K562 (cell line): ENCODE results near the gene RAI1. TPM values are rescaled to one million over a fixed set of nuclear protein-coding genes. Genes with fewer than 3 reads are reported as not detected.

Experiments used
- ATAC-seq: fragments of 200-7000 bp; cut with Tn5 transposase; 3 replicates; pipeline ENCODE4 v1.9.1; 2020; ENCODE audit warnings: moderate library complexity
- BruUV-seq: library from RNA; stranded (reverse); fragments of 400-500 nt; replicated peaks from 2 replicates; lab custom pipeline; 2021; lab: Mats Ljungman, UMichigan
- CTCF ChIA-PET: fragments of 300-600 bp; formaldehyde crosslinking; extraction: SDS; loops from one replicate; lab custom pipeline; 2021; ENCODE audit warnings: low intra/inter-chr PET ratio; lab: Yijun Ruan, JAX
- POLR2A ChIA-PET: fragments of 300-600, 350-650 bp; sonication (Branson Sonifier 250); formaldehyde crosslinking; extraction: SDS; loops from one replicate; lab custom pipeline; 2021; ENCODE audit warnings: antibody characterized with exemption, inconsistent platforms; lab: Yijun Ruan, JAX
- DNase-seq, 4 experiments: peaks; one replicate each; pipeline versions ENCODE4 v3.0.0 to v3.0.0-alpha.2; 2011 to 2018; ENCODE audit warnings: low spot score in 3 of 4, mixed read lengths in 3 of 4; ENCODE audit errors: extremely low read depth in 1 of 4
- FAIRE-seq: peaks from 2 replicates; lab custom pipeline; 2011; peaks lifted over from hg19 to GRCh38; lab: Jason Lieb, UNC
- H2AFZ ChIP-seq: 2 replicates; pipeline ENCODE4 v1.6.0; 2011; ENCODE audit warnings: low read depth, low read length, control low read depth, inconsistent platforms
- H3K27ac ChIP-seq: fragments of 200-600 bp; 3 replicates; pipeline ENCODE4 v1.8.0; 2011; ENCODE audit warnings: low read depth, mild to moderate bottlenecking, control low read depth, inconsistent platforms, low read length, moderate library complexity, mixed read lengths; ENCODE audit errors: extremely low read depth
- H3K27me3 ChIP-seq, 2 experiments: fragments of 300-600 bp in 1 of 2; 2 replicates in 1 of 2; 3 replicates in 1 of 2; pipeline versions ENCODE4 v1.6.0 to v1.8.0; 2011; ENCODE audit warnings: inconsistent platforms in 2 of 2, low read length in 2 of 2, mild to moderate bottlenecking in 1 of 2, mixed read lengths in 1 of 2, moderate library complexity in 1 of 2; ENCODE audit not compliant: control insufficient read depth in 2 of 2, insufficient read depth in 2 of 2
- H3K36me3 ChIP-seq: fragments of 300-600 bp; 3 replicates; pipeline ENCODE4 v1.8.0; 2011; ENCODE audit warnings: mild to moderate bottlenecking, low read length, inconsistent platforms; ENCODE audit not compliant: control insufficient read depth, insufficient read depth
- H3K4me1 ChIP-seq, 2 experiments: fragments of 200-600 bp in 1 of 2; replicated peaks in 1 of 2; 2 replicates in 1 of 2; 3 replicates in 1 of 2; pipeline versions ENCODE4 v1.5.1 to v1.8.0; 2011; ENCODE audit warnings: inconsistent platforms in 2 of 2, low read length in 2 of 2, mild to moderate bottlenecking in 1 of 2, mixed read lengths in 1 of 2, moderate library complexity in 1 of 2; ENCODE audit not compliant: control insufficient read depth in 2 of 2, insufficient read depth in 2 of 2
- H3K4me2 ChIP-seq: 2 replicates; pipeline ENCODE4 v1.6.1; 2011; ENCODE audit warnings: low read length, control low read depth, inconsistent platforms, mixed read lengths; ENCODE audit not compliant: insufficient read depth
- H3K4me3 ChIP-seq: fragments of 200-600 bp; sonication (generic), shearing (Covaris generic); 2 replicates; pipeline ENCODE4 v1.5.1; 2016; ENCODE audit warnings: control low read depth, inconsistent platforms
- H3K79me2 ChIP-seq: fragments of 200-600 bp; 3 replicates; pipeline ENCODE4 v1.8.0; 2011; ENCODE audit warnings: low read length, inconsistent platforms; ENCODE audit not compliant: control insufficient read depth, insufficient read depth
- H3K9ac ChIP-seq, 2 experiments: 2 replicates each; pipeline versions ENCODE4 v1.6.0 to v1.6.1; 2011; ENCODE audit warnings: low read depth in 2 of 2, low read length in 2 of 2, control low read depth in 1 of 2, inconsistent platforms in 1 of 2, mild to moderate bottlenecking in 1 of 2, mixed read lengths in 1 of 2; ENCODE audit not compliant: insufficient read depth in 1 of 2
- H3K9me1 ChIP-seq: one replicate; pipeline ENCODE4 v1.6.0; 2011; ENCODE audit warnings: inconsistent platforms, mild to moderate bottlenecking, low read length, moderate library complexity; ENCODE audit not compliant: control insufficient read depth, insufficient read depth
- H3K9me3 ChIP-seq: replicated peaks from 2 replicates; pipeline ENCODE4 v1.5.1; 2011; ENCODE audit warnings: low read depth, low read length, inconsistent platforms; ENCODE audit not compliant: control insufficient read depth, insufficient read depth
- H4K20me1 ChIP-seq: replicated peaks from 2 replicates; pipeline ENCODE4 v1.6.1; 2011; ENCODE audit warnings: low read length, inconsistent platforms, mixed read lengths; ENCODE audit not compliant: control insufficient read depth, insufficient read depth
- CREB1 ChIP-seq, 2 experiments: sonication (generic) in 1 of 2; formaldehyde crosslinking in 1 of 2; IDR thresholded peaks; 2 replicates each; pipeline versions ENCODE4 v1.6.1 to v1.8.0; 2012 to 2022; ENCODE audit warnings: inconsistent platforms in 1 of 2, mild to moderate bottlenecking in 1 of 2, missing genetic modification reagents in 1 of 2, moderate library complexity in 1 of 2
- E2F3 ChIP-seq: fragments of 250-450 bp; sonication (Bioruptor Pico); IDR thresholded peaks from 2 replicates; pipeline ENCODE4 v1.4.0; 2020; ENCODE audit warnings: mild to moderate bottlenecking
- HDAC8 ChIP-seq: fragments of 450-650 bp; IDR thresholded peaks from 2 replicates; pipeline ENCODE4 v1.6.1; 2016; ENCODE audit warnings: mild to moderate bottlenecking, missing genetic modification characterization, moderate library complexity, missing compliant biosample characterization
- KDM2B ChIP-seq: fragments of 250-450 bp; sonication (Bioruptor Pico); IDR thresholded peaks from 2 replicates; pipeline ENCODE4 v1.8.0; 2021; ENCODE audit warnings: mild to moderate bottlenecking, moderate library complexity
- NR4A1 ChIP-seq, 2 experiments: fragments of 250-450 bp in 1 of 2; fragments of 450-650 bp in 1 of 2; sonication (Bioruptor Pico) in 1 of 2; IDR thresholded peaks; 2 replicates each; pipeline versions ENCODE4 v1.4.0 to v1.6.1; 2016 to 2020; ENCODE audit warnings: mild to moderate bottlenecking in 2 of 2, missing compliant biosample characterization in 1 of 2, missing genetic modification characterization in 1 of 2, moderate library complexity in 1 of 2
- POLR2G ChIP-seq: fragments of 200-400 bp; formaldehyde crosslinking; IDR thresholded peaks from 2 replicates; pipeline ENCODE4 v1.6.1; 2017; ENCODE audit warnings: low read depth, mild to moderate bottlenecking, antibody characterized with exemption, low read length, moderate library complexity
- SIN3A ChIP-seq, 2 experiments: fragments of 150-350 bp in 1 of 2; IDR thresholded peaks; 2 replicates each; pipeline ENCODE4 v1.6.1; 2011 to 2016; ENCODE audit warnings: borderline replicate concordance in 2 of 2, low read depth in 2 of 2, low read length in 2 of 2, mild to moderate bottlenecking in 2 of 2, moderate library complexity in 2 of 2; ENCODE audit not compliant: control insufficient read depth in 1 of 2
- SMAD3 ChIP-seq: fragments of 450-650 bp; formaldehyde crosslinking; conservative IDR thresholded peaks from 2 replicates; pipeline ENCODE4 v1.4.0; 2020; ENCODE audit warnings: mild to moderate bottlenecking
- ZNF12 ChIP-seq: sonication (generic); formaldehyde crosslinking; IDR thresholded peaks from 2 replicates; pipeline ENCODE4 v1.4.0; 2020; ENCODE audit warnings: mild to moderate bottlenecking, missing genetic modification reagents
- WGBS: fragments of 100-300 bp; shearing (Covaris generic); methylation state at CpG from one replicate; pipeline ENCODE4 v1.1.6; 2016; ENCODE audit warnings: low coverage, mixed read lengths; ENCODE audit not compliant: insufficient coverage; ENCODE audit errors: missing lambda C conversion rate; 5-methylcytosine and 5-hydroxymethylcytosine counted together
- in situ Hi-C: fragments of 300-500 bp; cut with MboI; formaldehyde crosslinking; loops from 4 replicates; pipeline ENCODE4 v1.15.0; 2018; ENCODE audit warnings: inconsistent platforms, mixed read lengths
- intact Hi-C: fragments of 100-400 bp; cut with micrococcal nuclease; formaldehyde crosslinking; loops from 2 replicates; pipeline ENCODE4 v1.14.2; 2022
- polyA plus RNA-seq, 8 experiments: library from polyadenylated mRNA; depleted of rRNA in 4 of 8; stranded (reverse) in 5 of 8; unstranded in 3 of 8; fragments of >200 nt; fragmentation: Nextera tagmentation in 2 of 8; fragmentation: Illumina TruSeq in 1 of 8; extraction: Ambion mirVana in 2 of 8; extraction: Trizol in 1 of 8; gene quantifications; 2 replicates each; pipeline versions ENCODE4 v1.2.1 to v1.2.3, GENCODE V29; 2011 to 2014; ENCODE audit warnings: inconsistent platforms in 1 of 8, missing spikeins in 1 of 8
- total RNA-seq, 7 experiments: library from RNA; depleted of rRNA in 6 of 7; stranded (reverse); fragments of >200 nt in 6 of 7; fragmentation: Illumina TruSeq in 2 of 7; extraction: Trizol in 2 of 7; gene quantifications; 2 replicates each; pipeline versions ENCODE4 v1.2.1 to v1.2.3, GENCODE V29; 2011 to 2021; ENCODE audit warnings: low replicate concordance in 1 of 7
- TF ChIP-seq, protein P1 (sequence below): fragments of 250-450 bp; sonication (Bioruptor Pico); IDR thresholded peaks from 2 replicates; pipeline ENCODE4 v1.4.0; 2020

The RAI1 gene
- total and polyA plus RNA-seq, 9 of the 15 experiments (the other 6 are each of a cell fraction or from before 2014, with no cell fraction given), result 0.68 to 19.9 (median 5.5) TPM

DNA sequence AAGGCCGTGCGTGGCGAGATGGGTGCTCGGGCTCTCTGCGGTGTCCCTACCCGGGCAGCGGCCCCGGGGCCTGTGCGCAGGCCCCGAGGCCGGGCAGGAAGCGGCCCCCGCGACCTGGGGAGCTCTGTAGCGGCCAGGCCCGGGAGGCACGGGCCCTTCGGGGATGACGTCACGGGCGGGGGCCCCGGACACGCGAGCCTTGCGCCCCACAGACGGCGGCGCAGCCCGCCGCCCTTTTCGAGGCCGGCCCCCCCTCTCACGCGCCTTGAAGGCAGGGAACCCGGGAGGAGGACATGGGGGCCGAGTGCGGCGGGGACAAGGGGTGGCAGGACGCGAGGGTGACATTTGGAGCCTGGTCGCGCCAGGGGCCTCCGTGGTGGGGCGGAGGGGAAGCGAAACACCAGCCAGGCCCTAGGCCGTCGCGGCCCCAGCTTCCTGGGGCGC lies 1.1 kb downstream of the RAI1 start (continued):
- peak; percentile 19; the same call in 1 of the 2 replicates for TF ChIP-seq CREB1 (IDR thresholded peaks at IDR 0.05)
- peak; percentile 58; the same call in 1 of the 2 replicates for TF ChIP-seq CREB1 (CRISPR knock-in tag; IDR thresholded peaks at IDR 0.05)

DNA sequence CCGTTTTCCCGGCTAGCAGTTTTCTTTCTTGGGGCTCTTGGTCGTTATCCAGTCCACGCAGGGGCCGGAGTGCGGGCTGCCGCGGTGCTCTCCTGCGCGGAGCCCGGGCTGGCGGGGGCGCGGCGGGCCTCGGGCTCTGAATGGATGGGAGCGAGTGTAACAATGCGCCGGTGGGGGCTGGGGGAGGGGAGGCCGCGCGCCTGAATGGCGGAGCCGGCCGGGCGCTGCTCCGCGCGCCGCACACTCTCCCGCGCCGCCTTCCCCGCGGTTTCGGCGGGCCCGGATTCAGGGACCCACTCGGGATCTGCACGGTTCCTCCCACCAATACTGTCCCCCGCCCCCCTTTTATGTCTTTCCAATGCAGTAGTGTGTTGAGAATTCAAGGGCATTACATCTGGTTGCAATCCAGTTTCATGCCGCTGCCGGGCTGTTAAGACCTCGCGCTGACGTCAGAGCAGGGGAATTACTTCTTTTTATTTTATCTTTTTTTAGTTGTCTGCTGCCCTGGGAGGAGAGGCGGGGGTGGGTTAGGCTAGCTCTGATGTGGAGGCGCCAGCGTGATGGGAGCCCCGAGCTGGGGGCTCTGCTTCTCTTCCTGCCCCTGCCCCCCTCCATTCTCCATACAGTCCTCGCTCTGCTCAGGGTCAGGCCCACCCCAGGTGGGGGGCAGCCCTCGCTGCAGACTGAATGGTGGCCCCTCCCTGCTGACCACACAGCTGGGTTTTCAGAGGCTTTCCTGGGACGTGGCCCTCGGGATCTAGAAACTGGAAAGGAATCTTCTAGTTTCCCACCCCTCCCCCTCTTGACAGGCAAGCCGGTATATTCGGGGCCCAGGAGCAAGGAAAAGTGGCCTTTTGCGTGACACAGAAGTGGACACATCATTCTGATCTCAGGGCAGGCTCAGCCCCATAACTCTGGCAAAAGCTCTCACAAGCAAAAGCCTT lies 1.8 kb downstream of the RAI1 start:
- no peaks in the 10 kb centered on the region for H3K9me1 ChIP-seq
- H2AFZ ChIP-seq, result peak overlapping the region; percentile 67
- intact Hi-C loops, result loop anchor here (5.0 to 10.0 kb wide), 3 partner anchors 102 to 354 kb away; partner anchors contain the start of genes ATPAF2 and GID4
- in situ Hi-C loops, result no loop called here
- peak overlapping the region; percentile 78 to 98 for H3K9ac ChIP-seq
- H3K4me3 ChIP-seq, result peak overlapping the region; percentile 70
- FAIRE-seq, result peak; percentile 48
- CTCF ChIA-PET, result interaction anchor here (0.7 kb wide), 1 partner anchor 90 kb away, joined by 5 read pairs; no protein-coding TSS in a partner anchor
- 3% methylated on average over 32 of the region's 57 CpGs for whole genome bisulfite sequencing
- peaks cover 14% of the 10 kb centered on the region for H4K20me1 ChIP-seq
- no peaks in the 10 kb centered on the region for H3K9me3 ChIP-seq
- H3K4me1 ChIP-seq, result peaks cover 22 to 47% of the 10 kb centered on the region in 2 experiments
- POLR2A ChIA-PET, result interaction anchor here (0.6 to 2.4 kb wide), 4 partner anchors 10 to 155 kb away, joined by 3 to 20 read pairs (median 4); no protein-coding TSS in a partner anchor
- no TSS peak for BruUV-seq
- peak; percentile 27 to 73 (median 48) for DNase-seq
- H3K4me2 ChIP-seq, result peak overlapping the region; percentile 74
- H3K79me2 ChIP-seq, result peaks cover 59% of the 10 kb centered on the region
- peaks cover 20% of the 10 kb centered on the region; the same call in 2 of the 3 replicates for H3K36me3 ChIP-seq
- H3K27ac ChIP-seq, result peak overlapping the region; percentile 89
- H3K27me3 ChIP-seq, result no peaks in the 10 kb centered on the region
- ATAC-seq, result peak; percentile 84
- TF ChIP-seq, protein P1, sequence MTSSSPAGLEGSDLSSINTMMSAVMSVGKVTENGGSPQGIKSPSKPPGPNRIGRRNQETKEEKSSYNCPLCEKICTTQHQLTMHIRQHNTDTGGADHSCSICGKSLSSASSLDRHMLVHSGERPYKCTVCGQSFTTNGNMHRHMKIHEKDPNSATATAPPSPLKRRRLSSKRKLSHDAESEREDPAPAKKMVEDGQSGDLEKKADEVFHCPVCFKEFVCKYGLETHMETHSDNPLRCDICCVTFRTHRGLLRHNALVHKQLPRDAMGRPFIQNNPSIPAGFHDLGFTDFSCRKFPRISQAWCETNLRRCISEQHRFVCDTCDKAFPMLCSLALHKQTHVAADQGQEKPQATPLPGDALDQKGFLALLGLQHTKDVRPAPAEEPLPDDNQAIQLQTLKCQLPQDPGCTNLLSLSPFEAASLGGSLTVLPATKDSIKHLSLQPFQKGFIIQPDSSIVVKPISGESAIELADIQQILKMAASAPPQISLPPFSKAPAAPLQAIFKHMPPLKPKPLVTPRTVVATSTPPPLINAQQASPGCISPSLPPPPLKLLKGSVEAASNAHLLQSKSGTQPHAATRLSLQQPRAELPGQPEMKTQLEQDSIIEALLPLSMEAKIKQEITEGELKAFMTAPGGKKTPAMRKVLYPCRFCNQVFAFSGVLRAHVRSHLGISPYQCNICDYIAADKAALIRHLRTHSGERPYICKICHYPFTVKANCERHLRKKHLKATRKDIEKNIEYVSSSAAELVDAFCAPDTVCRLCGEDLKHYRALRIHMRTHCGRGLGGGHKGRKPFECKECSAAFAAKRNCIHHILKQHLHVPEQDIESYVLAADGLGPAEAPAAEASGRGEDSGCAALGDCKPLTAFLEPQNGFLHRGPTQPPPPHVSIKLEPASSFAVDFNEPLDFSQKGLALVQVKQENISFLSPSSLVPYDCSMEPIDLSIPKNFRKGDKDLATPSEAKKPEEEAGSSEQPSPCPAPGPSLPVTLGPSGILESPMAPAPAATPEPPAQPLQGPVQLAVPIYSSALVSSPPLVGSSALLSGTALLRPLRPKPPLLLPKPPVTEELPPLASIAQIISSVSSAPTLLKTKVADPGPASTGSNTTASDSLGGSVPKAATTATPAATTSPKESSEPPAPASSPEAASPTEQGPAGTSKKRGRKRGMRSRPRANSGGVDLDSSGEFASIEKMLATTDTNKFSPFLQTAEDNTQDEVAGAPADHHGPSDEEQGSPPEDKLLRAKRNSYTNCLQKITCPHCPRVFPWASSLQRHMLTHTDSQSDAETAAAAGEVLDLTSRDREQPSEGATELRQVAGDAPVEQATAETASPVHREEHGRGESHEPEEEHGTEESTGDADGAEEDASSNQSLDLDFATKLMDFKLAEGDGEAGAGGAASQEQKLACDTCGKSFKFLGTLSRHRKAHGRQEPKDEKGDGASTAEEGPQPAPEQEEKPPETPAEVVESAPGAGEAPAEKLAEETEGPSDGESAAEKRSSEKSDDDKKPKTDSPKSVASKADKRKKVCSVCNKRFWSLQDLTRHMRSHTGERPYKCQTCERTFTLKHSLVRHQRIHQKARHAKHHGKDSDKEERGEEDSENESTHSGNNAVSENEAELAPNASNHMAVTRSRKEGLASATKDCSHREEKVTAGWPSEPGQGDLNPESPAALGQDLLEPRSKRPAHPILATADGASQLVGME (CRISPR knock-in tag), result no peak
- TF ChIP-seq NR4A1 (CRISPR knock-in tag; IDR thresholded peaks at IDR 0.05), result no peak
- no peak for TF ChIP-seq NR4A1 (tag; IDR thresholded peaks at IDR 0.05)
- 0 out of 4 replicates have a peak, but pooled peaks of 1 of the 2 experiments have one; percentile 18 for TF ChIP-seq SIN3A (IDR thresholded peaks at IDR 0.05; ENCODE audit: borderline replicate concordance in 2 of 2, control insufficient read depth in 1 of 2, low read depth in 2 of 2, low read length in 2 of 2)
- peak; percentile 79 for TF ChIP-seq POLR2G
- no peak for TF ChIP-seq ZNF12
- no peak for TF ChIP-seq SMAD3 (CRISPR knock-in tag)
- no peak for TF ChIP-seq E2F3 (CRISPR knock-in tag)
- no peak for TF ChIP-seq KDM2B (CRISPR knock-in tag)
- no peak for TF ChIP-seq HDAC8 (tag)
